Adrenal gland (tissue), 19 donors: ENCODE data around the gene GBP1. TPM values are rescaled to one million over a fixed set of nuclear protein-coding genes. Genes with fewer than 3 reads are reported as not detected.

Experiments
- DNase-seq, 7 donors: peaks; one replicate each; pipeline ENCODE4 v3.0.0-alpha.2; 2019 to 2020
- H3K27ac ChIP-seq, 5 donors: fragments of 200-600 bp; sonication (generic) in 4 of 5; 1 replicate in 3 of 5; 2 replicates in 2 of 5; pipeline versions ENCODE4 v1.5.1 to v1.8.0; 2016 to 2020; ENCODE audit warnings: mild to moderate bottlenecking in 1 of 5
- H3K27me3 ChIP-seq: fragments of 200-600 bp; 2 replicates; pipeline ENCODE4 v1.8.0; 2021
- H3K36me3 ChIP-seq, 2 donors: fragments of 200-600 bp; replicated peaks in 1 of 2; 1 replicate in 1 of 2; 2 replicates in 1 of 2; pipeline versions ENCODE4 v1.5.1 to v1.8.0; 2018 to 2022
- H3K4me1 ChIP-seq, 2 donors: fragments of 200-600 bp; replicated peaks in 1 of 2; 1 replicate in 1 of 2; 2 replicates in 1 of 2; pipeline versions ENCODE4 v1.5.1 to v1.8.0; 2018 to 2021
- H3K4me3 ChIP-seq, 4 donors: fragments of 200-600 bp; sonication (generic) in 3 of 4; one replicate each; pipeline ENCODE4 v1.5.1; 2016 to 2018
- H3K9me3 ChIP-seq, 3 donors: fragments of 200-600 bp; sonication (generic) in 1 of 3; replicated peaks in 1 of 3; 1 replicate in 2 of 3; 2 replicates in 1 of 3; pipeline versions ENCODE4 v1.5.1 to v1.8.0; 2016 to 2021
- CTCF ChIP-seq, 6 experiments: fragments of 450-650 bp in 4 of 6; fragments of 200-600 bp in 2 of 6; sonication (generic) in 1 of 6; IDR thresholded peaks; 1 replicate in 5 of 6; 2 replicates in 1 of 6; pipeline versions ENCODE4 v1.5.1 to v1.8.0; 2016 to 2021; ENCODE audit warnings: antibody characterized with exemption in 6 of 6, mild to moderate bottlenecking in 2 of 6, moderate library complexity in 1 of 6
- POLR2A ChIP-seq, 2 donors: fragments of 450-650 bp; IDR thresholded peaks; one replicate each; pipeline ENCODE4 v1.6.1; 2017; ENCODE audit warnings: antibody characterized with exemption in 2 of 2, mild to moderate bottlenecking in 2 of 2, moderate library complexity in 1 of 2
- WGBS, 4 donors: extraction: QIAGEN DNeasy Blood & Tissue Kit in 2 of 4; methylation state at CpG; one replicate each; pipeline versions ENCODE4 v1.1.5 to v1.1.7; 2013 to 2017; 5-methylcytosine and 5-hydroxymethylcytosine counted together
- intact Hi-C, 2 donors: fragments of 100-400 bp; cut with DNase I; formaldehyde crosslinking; loops; one replicate each; pipeline versions ENCODE4 v1.14.1 to v1.15.0; 2022 to 2023
- long read RNA-seq, 10 donors: library from polyadenylated mRNA in 3 of 10; unstranded in 2 of 10; stranded (forward) in 1 of 10; transcript quantifications; one replicate each; pipeline ENCODE4 v2.0.0 and lab custom pipeline, GENCODE V29; 2021 to 2026
- polyA plus RNA-seq, 3 donors: library from polyadenylated mRNA; stranded (reverse); fragments of 200-250 nt in 2 of 3; fragments of 350-450 nt in 1 of 3; fragmentation: Illumina TruSeq in 1 of 3; extraction: RNeasy Lipid Tissue Mini Kit (QIAGEN cat#74804) in 1 of 3; gene quantifications; one replicate each; pipeline ENCODE4 v1.2.3, GENCODE V29; 2013 to 2014
- total RNA-seq, 9 donors: library from RNA; depleted of rRNA in 4 of 9; stranded (reverse); fragments of >200 nt in 4 of 9; fragments of 120-200 nt in 1 of 9; fragmentation: NEBNext Ultra II Directional in 1 of 9; extraction: Animal tissue kit (Norgen Biotek cat#: 25700) in 1 of 9; gene quantifications; one replicate each; pipeline versions ENCODE4 v1.1.0 to v1.2.4, GENCODE V29; 2013 to 2023
- donor health status: healthy with polysubstance abuse.
- donor health status: Bipolar disorder and iron deficiency.
- donor health status: DM: yes; HTN: yes; CAD: no.
- donor health status: DM: no; HTN: no; CAD: no.
- donor health status: DM: no; HTN: no; CAD: no.
- donor health status: DM: yes; HTN: yes; CAD: no.

Gene GBP1
- 100 to 1,000 TPM in 1 of 9 donors, 10 to 100 TPM in 5, 1 to 10 TPM in 3; 6.1 to 107 (median 15.6) TPM for total RNA-seq
- 10 to 100 TPM; 13.9 to 25.4 (median 20.4) TPM for polyA plus RNA-seq
- long read RNA-seq, donor 1, partial matches to known transcripts, result 0 of 2 reads
- long read RNA-seq, donor 1, other reads (novel, unspliced or antisense), result 0 of 2 reads
- long read RNA-seq, donor 2, result 0 reads
- long read RNA-seq, donor 3, result 0 reads
- long read RNA-seq, donor 4, transcript GBP1-201 (11 exons, 3,035 nt), result major isoform, 7 of 13 reads
- long read RNA-seq, donor 4, partial matches to known transcripts, result 5 of 13 reads
- long read RNA-seq, donor 4, other reads (novel, unspliced or antisense), result 1 of 13 reads
- long read RNA-seq, donor 5, transcript GBP1-201 (11 exons, 3,035 nt), result major isoform, 18 of 23 reads
- long read RNA-seq, donor 5, partial matches to known transcripts, result 1 of 23 reads
- long read RNA-seq, donor 5, other reads (novel, unspliced or antisense), result 4 of 23 reads
- long read RNA-seq, donor 6, transcript GBP1-201 (11 exons, 3,035 nt), result major isoform, 9 of 23 reads
- long read RNA-seq, donor 6, partial matches to known transcripts, result 8 of 23 reads
- long read RNA-seq, donor 6, other reads (novel, unspliced or antisense), result 5 of 23 reads
- long read RNA-seq, donor 7, result 0 reads
- long read RNA-seq, donor 8, partial matches to known transcripts, result 0 of 2 reads
- long read RNA-seq, donor 8, other reads (novel, unspliced or antisense), result 0 of 2 reads
- long read RNA-seq, donor 9, result 0 reads
- long read RNA-seq, donor 10, result 0 reads

- 22 to 28% (median 25%) methylated on average over 4 of the region's 4 CpGs for WGBS, 4 donors
- peak in 3 of 7 donors; percentile 34 to 40 (median 35) for DNase-seq
- H3K27ac ChIP-seq, result peak within 1 kb of the TSS; percentile 40 to 81 (median 73)
Observed at GRCh38 chr1:89065079-89065868, at the start of gene GBP1. GBP1 (minus strand) TSS chr1:89065208; CDS start chr1:89063234, 1,974 bp downstream.

GRCh38 chr1:89114662-89115061, 49.7 kb upstream of the GBP1 start:
- Histone ChIP-seq H3K9me3 (no peaks in the 10 kb centered on the region), H3K4me3 (no peak overlapping the region), H3K27ac (no peak overlapping the region), H3K4me1 (no peaks in the 10 kb centered on the region), H3K36me3 (peaks cover 0 to 94% of the 10 kb centered on the region in 2 donors), H3K27me3 (no peaks in the 10 kb centered on the region)
- intact Hi-C loops, result loop anchor here in 1 of 2 donors (10.0 kb wide), 1 partner anchor 240 kb away; no protein-coding TSS in a partner anchor
- 80 to 85% (median 84%) methylated on average over 2 of the region's 2 CpGs for WGBS, 4 donors
- TF ChIP-seq POLR2A (IDR thresholded peaks at IDR 0.05) (no peak), CTCF (IDR thresholded peaks at IDR 0.05) (no peak)
- no peak for DNase-seq

More at GRCh38 chr1:89065079-89065868, at the start of gene GBP1:
- TF ChIP-seq CTCF (IDR thresholded peaks at IDR 0.05) (no peak), POLR2A (IDR thresholded peaks at IDR 0.05) (no peak)
- H3K9me3 ChIP-seq, result no peaks in the 10 kb centered on the region
- intact Hi-C loops, result no loop called here
- H3K27me3 ChIP-seq, result no peaks in the 10 kb centered on the region
- H3K4me1 ChIP-seq, result peaks cover 11 to 23% of the 10 kb centered on the region in 2 donors
- H3K4me3 ChIP-seq, result peak within 1 kb of the TSS in 3 of 4 donors; percentile 54 to 65 (median 65)
- peaks cover 0 to 2% of the 10 kb centered on the region in 2 donors for H3K36me3 ChIP-seq

- H3K27ac ChIP-seq, result no peak overlapping the region
- intact Hi-C loops, result loop anchor here in 1 of 2 donors (10.0 kb wide), 1 partner anchor 242 kb away; no protein-coding TSS in a partner anchor
- H3K36me3 ChIP-seq, result peaks cover 0 to 94% of the 10 kb centered on the region in 2 donors
Observed at GRCh38 chr1:89112871-89113613, 48.0 kb upstream of the GBP1 start.

More at GRCh38 chr1:89112871-89113613, 48.0 kb upstream of the GBP1 start:
- TF ChIP-seq POLR2A (IDR thresholded peaks at IDR 0.05), result no peak
- no peak for TF ChIP-seq CTCF (IDR thresholded peaks at IDR 0.05)
- Histone ChIP-seq H3K4me1 (no peaks in the 10 kb centered on the region), H3K4me3 (no peak overlapping the region), H3K27me3 (no peaks in the 10 kb centered on the region), H3K9me3 (no peaks in the 10 kb centered on the region)
- 71 to 77% (median 76%) methylated on average over 5 of the region's 5 CpGs for WGBS, 4 donors
- no peak for DNase-seq
